ENCODE data around the gene SPAG6.

DNA sequence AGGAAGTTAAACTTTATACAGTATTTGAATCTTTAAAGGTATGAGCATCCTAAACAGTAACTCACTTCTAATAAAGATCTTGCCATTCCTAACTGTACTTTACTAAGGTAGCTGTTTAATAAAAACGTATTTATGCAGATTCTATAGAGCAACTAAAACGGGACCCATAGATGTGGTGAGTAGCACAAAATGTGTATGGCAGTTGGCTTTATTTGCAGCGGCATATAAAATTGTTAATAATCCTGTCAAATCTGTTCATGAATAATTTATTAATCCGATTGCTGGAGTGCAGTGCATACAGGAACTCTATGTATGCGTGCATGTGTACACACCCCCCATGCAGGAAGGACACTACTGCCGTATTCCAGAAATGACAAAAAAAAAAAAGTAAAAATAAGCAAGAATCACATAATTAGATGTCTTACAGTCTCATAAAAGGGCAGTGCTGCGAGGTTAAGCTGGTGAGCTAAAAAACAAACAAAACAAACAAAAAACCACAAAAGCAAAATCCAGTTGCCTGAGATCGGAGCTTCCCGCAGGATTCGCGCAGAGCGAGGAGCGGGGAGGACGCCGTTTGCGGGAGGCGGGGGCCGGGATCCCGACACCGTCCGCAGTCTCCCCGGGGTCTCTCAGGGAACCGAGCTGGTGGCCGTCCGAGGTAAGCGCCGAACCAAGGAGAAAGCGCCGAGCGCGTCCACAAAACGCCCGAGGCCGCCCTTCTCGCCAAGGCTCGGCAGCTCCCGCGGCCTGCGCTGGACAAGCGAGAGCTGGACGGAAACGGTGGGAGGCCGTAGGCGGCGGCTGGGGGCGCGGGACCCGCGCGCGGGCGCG, 29.6 kb upstream of the SPAG6 start:
- TF ChIP-seq POLR2A (IDR thresholded peaks at IDR 0.05; ENCODE audit: low read length), result no peak
- TF ChIP-seq GATA1 (IDR thresholded peaks at IDR 0.05; ENCODE audit: low read depth, low read length), result no peak

All from erythroblast (primary cell).